HepG2 (cell line): ENCODE results near the gene FBP1.

ENCODE experiments used
- ARNTL ChIP-seq: sonication (generic); formaldehyde crosslinking; IDR thresholded peaks from 2 replicates; pipeline ENCODE4 v1.4.0; 2020; ENCODE audit warnings: mild to moderate bottlenecking, missing genetic modification reagents
- FOXA3 ChIP-seq: IDR thresholded peaks from 2 replicates; pipeline ENCODE4 v1.6.1; 2016; ENCODE audit warnings: missing genetic modification reagents, missing compliant biosample characterization
- HNRNPH1 ChIP-seq: fragments of 200-400 bp; formaldehyde crosslinking; optimal IDR thresholded peaks from 2 replicates; pipeline ENCODE3; 2017; ENCODE audit warnings: mild to moderate bottlenecking, low read depth, low read length
- MAZ ChIP-seq, 2 experiments: sonication (generic) in 1 of 2; formaldehyde crosslinking in 1 of 2; IDR thresholded peaks; 2 replicates each; pipeline versions ENCODE4 v1.5.0 to v1.6.1; 2012 to 2020; ENCODE audit warnings: low read depth in 2 of 2, mild to moderate bottlenecking in 2 of 2, borderline replicate concordance in 1 of 2, improper control_type of control experiment in 1 of 2, low read length in 1 of 2, missing genetic modification reagents in 1 of 2, moderate library complexity in 1 of 2
- YY1 ChIP-seq: IDR thresholded peaks from 2 replicates; pipeline ENCODE4 v1.6.1; 2011; ENCODE audit warnings: low read length, low read depth, moderate library complexity, mild to moderate bottlenecking; ENCODE audit not compliant: insufficient read depth, insufficient replicate concordance
- ZFX ChIP-seq: sonication (generic); formaldehyde crosslinking; IDR thresholded peaks from 2 replicates; pipeline ENCODE4 v1.4.0; 2020; ENCODE audit warnings: mild to moderate bottlenecking, low read depth, missing genetic modification reagents, moderate library complexity
- ZNF441 ChIP-seq: sonication (generic); formaldehyde crosslinking; IDR thresholded peaks from 2 replicates; pipeline ENCODE4 v1.7.0; 2021; ENCODE audit warnings: missing genetic modification reagents, borderline replicate concordance
- TF ChIP-seq, protein P1 (sequence below): sonication (generic); formaldehyde crosslinking; IDR thresholded peaks from 2 replicates; pipeline ENCODE4 v1.5.0; 2020; ENCODE audit warnings: mild to moderate bottlenecking, missing genetic modification reagents, moderate library complexity

DNA sequence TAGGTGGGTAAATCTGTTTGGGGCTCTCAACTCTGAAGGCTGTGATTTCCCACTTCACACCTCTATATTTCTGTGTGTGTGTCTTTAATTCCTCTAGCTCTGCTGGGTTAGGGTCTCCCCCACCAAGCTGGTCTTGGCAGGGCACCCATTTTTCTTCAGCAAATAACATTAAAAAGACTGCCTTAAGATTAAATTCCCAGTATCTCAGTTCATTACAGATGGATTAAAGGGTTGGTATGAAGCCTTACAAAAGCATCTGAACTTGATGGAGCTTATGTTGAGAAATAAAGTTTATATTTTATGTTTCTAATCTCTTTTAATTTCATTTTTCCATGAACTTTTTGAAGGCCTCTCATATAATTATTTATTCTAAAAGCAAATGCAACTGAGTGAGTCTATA, 72.8 kb downstream of the FBP1 start:
- TF ChIP-seq ARNTL (CRISPR knock-in tag) (no peak), ZFX (CRISPR knock-in tag) (no peak), FOXA3 (CRISPR knock-in tag) (no peak), MAZ (IDR thresholded peaks at IDR 0.05; ENCODE audit: borderline replicate concordance, low read depth, low read length) (no peak), MAZ (CRISPR knock-in tag; IDR thresholded peaks at IDR 0.05; ENCODE audit: low read depth) (no peak), ZNF441 (no peak), HNRNPH1 (no peak), YY1 (no peak)
- TF ChIP-seq, protein P1, sequence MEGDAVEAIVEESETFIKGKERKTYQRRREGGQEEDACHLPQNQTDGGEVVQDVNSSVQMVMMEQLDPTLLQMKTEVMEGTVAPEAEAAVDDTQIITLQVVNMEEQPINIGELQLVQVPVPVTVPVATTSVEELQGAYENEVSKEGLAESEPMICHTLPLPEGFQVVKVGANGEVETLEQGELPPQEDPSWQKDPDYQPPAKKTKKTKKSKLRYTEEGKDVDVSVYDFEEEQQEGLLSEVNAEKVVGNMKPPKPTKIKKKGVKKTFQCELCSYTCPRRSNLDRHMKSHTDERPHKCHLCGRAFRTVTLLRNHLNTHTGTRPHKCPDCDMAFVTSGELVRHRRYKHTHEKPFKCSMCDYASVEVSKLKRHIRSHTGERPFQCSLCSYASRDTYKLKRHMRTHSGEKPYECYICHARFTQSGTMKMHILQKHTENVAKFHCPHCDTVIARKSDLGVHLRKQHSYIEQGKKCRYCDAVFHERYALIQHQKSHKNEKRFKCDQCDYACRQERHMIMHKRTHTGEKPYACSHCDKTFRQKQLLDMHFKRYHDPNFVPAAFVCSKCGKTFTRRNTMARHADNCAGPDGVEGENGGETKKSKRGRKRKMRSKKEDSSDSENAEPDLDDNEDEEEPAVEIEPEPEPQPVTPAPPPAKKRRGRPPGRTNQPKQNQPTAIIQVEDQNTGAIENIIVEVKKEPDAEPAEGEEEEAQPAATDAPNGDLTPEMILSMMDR: no peak
